Neural progenitor cell (in vitro differentiated cells): ENCODE measurements around the gene SHROOM1. TPM values are rescaled to one million over a fixed set of nuclear protein-coding genes. Genes with fewer than 3 reads are reported as not detected.

ENCODE experiments used
- DNase-seq: peaks from one replicate; pipeline ENCODE4 v3.0.0-alpha.2; 2016; ENCODE audit warnings: low spot score
- H2AFZ ChIP-seq: fragments of 200-600 bp; sonication (generic); replicated peaks from 2 replicates; pipeline ENCODE4 v1.6.1; 2016; ENCODE audit warnings: antibody characterized with exemption
- H3F3A ChIP-seq: fragments of 200-600 bp; sonication (generic); 2 replicates; pipeline ENCODE4 v1.6.1; 2016; ENCODE audit warnings: antibody characterized with exemption, low read depth
- H3K27ac ChIP-seq: fragments of 200-600 bp; sonication (generic); 2 replicates; pipeline ENCODE4 v1.5.1; 2016; ENCODE audit warnings: mild to moderate bottlenecking
- H3K27me3 ChIP-seq: fragments of 200-600 bp; sonication (generic); 2 replicates; pipeline ENCODE4 v1.6.1; 2016; ENCODE audit warnings: mild to moderate bottlenecking, moderate library complexity
- H3K36me3 ChIP-seq: fragments of 200-600 bp; sonication (generic); 2 replicates; pipeline ENCODE4 v1.5.1; 2016
- H3K4me1 ChIP-seq: fragments of 200-600 bp; sonication (generic); 2 replicates; pipeline ENCODE4 v1.6.1; 2016; ENCODE audit warnings: mixed run types
- H3K4me2 ChIP-seq: fragments of 200-600 bp; sonication (generic); 2 replicates; pipeline ENCODE4 v1.6.1; 2016
- H3K4me3 ChIP-seq: fragments of 200-600 bp; sonication (generic); 2 replicates; pipeline ENCODE4 v1.5.1; 2016
- H3K79me2 ChIP-seq: fragments of 200-600 bp; sonication (generic); 2 replicates; pipeline ENCODE4 v1.6.1; 2016; ENCODE audit warnings: low read depth
- H3K9ac ChIP-seq: fragments of 200-600 bp; sonication (generic); 2 replicates; pipeline ENCODE4 v1.6.1; 2016
- H3K9me3 ChIP-seq: fragments of 200-600 bp; sonication (generic); 2 replicates; pipeline ENCODE4 v1.5.1; 2016; ENCODE audit warnings: low read depth
- H4K20me1 ChIP-seq: fragments of 200-600 bp; sonication (generic); 2 replicates; pipeline ENCODE4 v1.6.1; 2016; ENCODE audit warnings: low read depth
- H3K27ac Mint-ChIP-seq: 3 replicates; pipeline ENCODE4 v1.8.0; 2021; ENCODE audit warnings: mixed read lengths
- H3K27me3 Mint-ChIP-seq: 2 replicates; pipeline ENCODE4 v1.8.0; 2022; ENCODE audit warnings: low read depth, mild to moderate bottlenecking, inconsistent platforms, moderate library complexity, mixed read lengths; ENCODE audit not compliant: insufficient read depth
- H3K36me3 Mint-ChIP-seq: 3 replicates; pipeline ENCODE4 v1.8.0; 2021; ENCODE audit warnings: mixed read lengths
- H3K4me1 Mint-ChIP-seq: 3 replicates; pipeline ENCODE4 v1.8.0; 2021; ENCODE audit warnings: mixed read lengths
- H3K4me3 Mint-ChIP-seq: 3 replicates; pipeline ENCODE4 v1.8.0; 2021; ENCODE audit warnings: mild to moderate bottlenecking, moderate library complexity, mixed read lengths
- H3K9me3 Mint-ChIP-seq: 3 replicates; pipeline ENCODE4 v1.8.0; 2020; ENCODE audit warnings: mixed read lengths
- CTCF ChIP-seq: fragments of 200-600 bp; sonication (generic); IDR thresholded peaks from 2 replicates; pipeline ENCODE4 v1.5.1; 2017; ENCODE audit warnings: antibody characterized with exemption, mild to moderate bottlenecking
- EZH2 ChIP-seq: fragments of 200-600 bp; sonication (generic); IDR thresholded peaks from 2 replicates; pipeline ENCODE4 v1.6.1; 2017; ENCODE audit warnings: antibody characterized with exemption, mild to moderate bottlenecking, moderate library complexity
- EZH2phosphoT487 ChIP-seq: fragments of 200-600 bp; sonication (generic); IDR thresholded peaks from 2 replicates; pipeline ENCODE4 v1.6.1; 2017; ENCODE audit warnings: antibody characterized with exemption
- total RNA-seq: library from RNA; depleted of rRNA; stranded (reverse); fragments of >200 nt; gene quantifications from 2 replicates; pipeline ENCODE4 v1.2.3, GENCODE V29; 2015; ENCODE audit warnings: low replicate concordance

SHROOM1 gene
- total RNA-seq, 1 donor from 2014 or later, result 0.36 TPM

- H3K4me3 Mint-ChIP-seq, result no peak overlapping the region
- no peak overlapping the region for H3K27ac ChIP-seq
- H3K27ac Mint-ChIP-seq, result no peak overlapping the region
- no peaks in the 10 kb centered on the region for H3K79me2 ChIP-seq
- no peaks in the 10 kb centered on the region for H3F3A ChIP-seq
- TF ChIP-seq EZH2, result no peak
- TF ChIP-seq EZH2phosphoT487, result no peak
- no peak for TF ChIP-seq CTCF
- no peaks in the 10 kb centered on the region for H4K20me1 ChIP-seq
- no peak for DNase-seq
- no peak overlapping the region for H3K4me2 ChIP-seq
- H3K4me3 ChIP-seq, result no peak overlapping the region
- H3K36me3 Mint-ChIP-seq, result no peaks in the 10 kb centered on the region
- H3K36me3 ChIP-seq, result no peaks in the 10 kb centered on the region
- H2AFZ ChIP-seq, result no peak overlapping the region
- H3K9ac ChIP-seq, result no peak overlapping the region
- H3K4me1 Mint-ChIP-seq, result peaks cover 3% of the 10 kb centered on the region
- H3K27me3 Mint-ChIP-seq, result peaks cover 2% of the 10 kb centered on the region
- no peaks in the 10 kb centered on the region for H3K4me1 ChIP-seq
- H3K9me3 Mint-ChIP-seq, result no peaks in the 10 kb centered on the region
- H3K9me3 ChIP-seq, result no peaks in the 10 kb centered on the region
- peaks cover 15% of the 10 kb centered on the region for H3K27me3 ChIP-seq
Observed at GRCh38 chr5:132785864-132786263, 44.6 kb downstream of the SHROOM1 start.

GRCh38 chr5:132785365-132785764 lies 45.1 kb downstream of the SHROOM1 start:
- no peak overlapping the region for H3K27ac Mint-ChIP-seq
- Histone ChIP-seq H2AFZ (no peak overlapping the region), H3K27me3 (peaks cover 20% of the 10 kb centered on the region), H3K79me2 (no peaks in the 10 kb centered on the region), H4K20me1 (no peaks in the 10 kb centered on the region), H3K4me3 (no peak overlapping the region), H3K4me1 (no peaks in the 10 kb centered on the region), H3K27ac (no peak overlapping the region), H3K4me2 (no peak overlapping the region), H3K9me3 (no peaks in the 10 kb centered on the region), H3F3A (no peaks in the 10 kb centered on the region), H3K9ac (no peak overlapping the region), H3K36me3 (no peaks in the 10 kb centered on the region)
- H3K4me1 Mint-ChIP-seq, result peaks cover 3% of the 10 kb centered on the region
- no peaks in the 10 kb centered on the region for H3K36me3 Mint-ChIP-seq
- no peak overlapping the region for H3K4me3 Mint-ChIP-seq
- TF ChIP-seq EZH2phosphoT487, result no peak
- no peak for TF ChIP-seq CTCF
- TF ChIP-seq EZH2, result no peak
- peaks cover under 1% of the 10 kb centered on the region for H3K27me3 Mint-ChIP-seq
- H3K9me3 Mint-ChIP-seq, result no peaks in the 10 kb centered on the region
- no peak for DNase-seq

- Mint-ChIP-seq H3K27ac (no peak overlapping the region), H3K4me3 (no peak overlapping the region), H3K9me3 (no peaks in the 10 kb centered on the region), H3K4me1 (peaks cover 4% of the 10 kb centered on the region), H3K27me3 (no peaks in the 10 kb centered on the region), H3K36me3 (no peaks in the 10 kb centered on the region)
- Histone ChIP-seq H3K4me1 (no peaks in the 10 kb centered on the region), H3K27ac (no peak overlapping the region), H2AFZ (no peak overlapping the region), H3K79me2 (no peaks in the 10 kb centered on the region), H3K27me3 (peaks cover 52% of the 10 kb centered on the region), H3F3A (peaks cover 18% of the 10 kb centered on the region), H3K9ac (no peak overlapping the region), H3K36me3 (no peaks in the 10 kb centered on the region), H3K4me3 (no peak overlapping the region), H4K20me1 (no peaks in the 10 kb centered on the region), H3K9me3 (no peaks in the 10 kb centered on the region), H3K4me2 (no peak overlapping the region)
- no peak for DNase-seq
- TF ChIP-seq CTCF, result no peak
- TF ChIP-seq EZH2, result no peak
- no peak for TF ChIP-seq EZH2phosphoT487
Observed at GRCh38 chr5:132782101-132782500, 48.3 kb downstream of the SHROOM1 start.
